OCI-LY7 (cell line): ENCODE results near the gene ALPL. TPM values are rescaled to one million over a fixed set of nuclear protein-coding genes. Genes with fewer than 3 reads are reported as not detected.

ENCODE experiments used
- BruUV-seq: library from RNA; stranded (reverse); fragments of 400-500 nt; replicated peaks from 2 replicates; lab custom pipeline; 2021; lab: Mats Ljungman, UMichigan
- CTCF ChIA-PET: fragments of 300-600 bp; sonication (Branson Sonifier 250); formaldehyde crosslinking; loops from one replicate; lab custom pipeline; 2022; ENCODE audit warnings: antibody characterized with exemption; ENCODE audit not compliant: unreplicated experiment; lab: Charles Lee
- POLR2A ChIA-PET: fragments of 300-600 bp; sonication (Branson Sonifier 250); formaldehyde crosslinking; loops from one replicate; lab custom pipeline; 2022; ENCODE audit warnings: antibody characterized with exemption; lab: Charles Lee
- DNase-seq: peaks from one replicate; pipeline ENCODE4 v3.0.0-alpha.2; 2015; ENCODE audit warnings: low spot score
- H2AFZ ChIP-seq: fragments of 200-600 bp; sonication (generic), shearing (Covaris generic); 2 replicates; pipeline ENCODE4 v1.6.1; 2014; ENCODE audit warnings: mild to moderate bottlenecking, antibody characterized with exemption, low read length, moderate library complexity
- H3K27ac ChIP-seq: fragments of 200-600 bp; sonication (generic); 2 replicates; pipeline ENCODE4 v1.5.1; 2014; ENCODE audit warnings: mixed run types, low read depth, mild to moderate bottlenecking, moderate library complexity, low read length, inconsistent platforms; ENCODE audit not compliant: poor library complexity, severe bottlenecking
- H3K36me3 ChIP-seq: fragments of 200-600 bp; sonication (generic); 2 replicates; pipeline ENCODE4 v1.6.1; 2014; ENCODE audit warnings: mild to moderate bottlenecking, antibody characterized with exemption, low read length, moderate library complexity, mixed read lengths; ENCODE audit not compliant: insufficient read depth
- H3K4me1 ChIP-seq: fragments of 200-600 bp; sonication (generic); 2 replicates; pipeline ENCODE4 v1.5.1; 2014; ENCODE audit warnings: mild to moderate bottlenecking, low read length; ENCODE audit not compliant: insufficient read depth, poor library complexity, severe bottlenecking
- H3K4me2 ChIP-seq: fragments of 200-600 bp; sonication (generic); 2 replicates; pipeline ENCODE4 v1.6.1; 2014; ENCODE audit warnings: mild to moderate bottlenecking, low read length
- H3K4me3 ChIP-seq: fragments of 200-600 bp; sonication (generic); 2 replicates; pipeline ENCODE4 v1.5.1; 2014; ENCODE audit warnings: mild to moderate bottlenecking, low read depth, low read length; ENCODE audit not compliant: poor library complexity, severe bottlenecking
- H3K79me2 ChIP-seq: fragments of 200-600 bp; sonication (generic); 2 replicates; pipeline ENCODE4 v1.6.1; 2016; ENCODE audit warnings: low read depth, mild to moderate bottlenecking, low read length, moderate library complexity, mixed read lengths; ENCODE audit not compliant: insufficient read depth
- H3K9me2 ChIP-seq: fragments of 200-600 bp; sonication (generic); 2 replicates; pipeline ENCODE4 v1.6.1; 2016; ENCODE audit warnings: mild to moderate bottlenecking, low read length, mixed read lengths; ENCODE audit not compliant: insufficient read depth
- H3K9me3 ChIP-seq: fragments of 200-600 bp; sonication (generic); 2 replicates; pipeline ENCODE4 v1.6.1; 2014; ENCODE audit warnings: mild to moderate bottlenecking, mixed run types, low read length, mixed read lengths
- H4K20me1 ChIP-seq: fragments of 200-600 bp; sonication (generic); 2 replicates; pipeline ENCODE4 v1.6.1; 2014; ENCODE audit warnings: mild to moderate bottlenecking, antibody characterized with exemption, low read length, moderate library complexity, mixed read lengths; ENCODE audit not compliant: insufficient read depth
- EZH2phosphoT487 ChIP-seq: fragments of 200-600 bp; sonication (generic); IDR thresholded peaks from 2 replicates; pipeline ENCODE4 v1.6.1; 2018; ENCODE audit warnings: low read depth, borderline replicate concordance, mild to moderate bottlenecking, mixed run types, antibody characterized with exemption, low read length, moderate library complexity, mixed read lengths
- intact Hi-C: fragments of 100-400 bp; cut with micrococcal nuclease; formaldehyde crosslinking; loops from one replicate; pipeline ENCODE4 v1.10.0; 2022; ENCODE audit not compliant: unreplicated experiment
- total RNA-seq, 2 experiments: library from RNA; depleted of rRNA in 1 of 2; stranded (reverse); fragments of >200 nt in 1 of 2; shearing (Covaris generic) in 1 of 2; gene quantifications; 2 replicates each; pipeline ENCODE4 v1.2.3, GENCODE V29; 2014 to 2022
- TF ChIP-seq, protein P1 (sequence below): fragments of 200-600 bp; sonication (generic); conservative IDR thresholded peaks from 2 replicates; pipeline ENCODE4 v1.5.1; 2014; ENCODE audit warnings: mild to moderate bottlenecking, antibody characterized with exemption, low read length, moderate library complexity, mixed read lengths

ALPL gene
- total RNA-seq, 2 experiments from 2014 or later, result not detected

DNA sequence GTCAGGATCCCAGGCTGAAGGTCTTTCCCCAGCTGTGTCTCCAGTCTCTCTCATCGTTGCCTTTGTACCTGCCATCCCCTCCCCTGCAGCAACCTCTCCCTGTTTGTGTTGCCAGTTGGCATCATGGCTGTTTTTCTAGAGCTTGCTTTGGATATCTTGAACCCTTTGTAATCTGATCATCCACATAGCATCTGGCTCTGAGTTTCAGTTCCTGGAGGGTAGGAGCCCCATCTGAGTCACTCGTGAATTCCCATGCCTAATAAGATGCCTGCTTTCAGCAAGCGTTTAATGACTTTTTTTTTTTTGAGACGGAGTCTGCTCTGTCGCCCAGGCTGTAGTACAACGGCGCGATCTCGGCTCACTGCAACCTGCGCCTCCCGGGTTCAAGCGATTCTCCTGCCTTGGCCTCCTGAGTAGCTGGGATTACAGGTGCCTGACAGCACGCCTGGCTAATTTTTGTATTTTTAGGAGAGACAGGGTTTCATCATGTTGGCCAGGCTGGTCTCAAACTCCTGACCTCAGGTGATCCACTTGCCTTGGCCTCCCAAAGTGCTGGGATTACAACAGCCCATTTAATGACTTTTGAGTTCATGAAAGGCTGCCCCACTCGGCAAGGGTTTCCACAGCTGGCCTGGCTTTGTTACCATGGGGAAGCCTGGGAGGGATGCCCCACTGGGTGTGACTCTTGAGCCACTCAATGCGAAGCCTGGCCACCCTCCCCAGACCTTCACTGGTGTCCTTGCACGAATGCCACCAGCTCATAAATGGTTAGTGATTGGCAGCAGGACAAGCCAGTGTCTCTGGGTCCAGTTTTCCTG is 11.9 kb downstream of the ALPL start:
- Histone ChIP-seq H3K36me3 (no peaks in the 10 kb centered on the region), H3K4me3 (no peak overlapping the region), H3K4me1 (peaks cover 73% of the 10 kb centered on the region), H3K9me2 (no peaks in the 10 kb centered on the region), H3K4me2 (0 out of 2 replicates have a peak overlapping the region, but pooled peaks have one; percentile 15), H3K79me2 (no peaks in the 10 kb centered on the region), H3K27ac (no peak overlapping the region), H3K9me3 (no peaks in the 10 kb centered on the region), H4K20me1 (no peaks in the 10 kb centered on the region), H2AFZ (no peak overlapping the region)
- POLR2A ChIA-PET, result no interaction called here
- intact Hi-C loops, result no loop called here
- no TSS peak for BruUV-seq
- TF ChIP-seq, protein P1, sequence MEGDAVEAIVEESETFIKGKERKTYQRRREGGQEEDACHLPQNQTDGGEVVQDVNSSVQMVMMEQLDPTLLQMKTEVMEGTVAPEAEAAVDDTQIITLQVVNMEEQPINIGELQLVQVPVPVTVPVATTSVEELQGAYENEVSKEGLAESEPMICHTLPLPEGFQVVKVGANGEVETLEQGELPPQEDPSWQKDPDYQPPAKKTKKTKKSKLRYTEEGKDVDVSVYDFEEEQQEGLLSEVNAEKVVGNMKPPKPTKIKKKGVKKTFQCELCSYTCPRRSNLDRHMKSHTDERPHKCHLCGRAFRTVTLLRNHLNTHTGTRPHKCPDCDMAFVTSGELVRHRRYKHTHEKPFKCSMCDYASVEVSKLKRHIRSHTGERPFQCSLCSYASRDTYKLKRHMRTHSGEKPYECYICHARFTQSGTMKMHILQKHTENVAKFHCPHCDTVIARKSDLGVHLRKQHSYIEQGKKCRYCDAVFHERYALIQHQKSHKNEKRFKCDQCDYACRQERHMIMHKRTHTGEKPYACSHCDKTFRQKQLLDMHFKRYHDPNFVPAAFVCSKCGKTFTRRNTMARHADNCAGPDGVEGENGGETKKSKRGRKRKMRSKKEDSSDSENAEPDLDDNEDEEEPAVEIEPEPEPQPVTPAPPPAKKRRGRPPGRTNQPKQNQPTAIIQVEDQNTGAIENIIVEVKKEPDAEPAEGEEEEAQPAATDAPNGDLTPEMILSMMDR, result no peak
- TF ChIP-seq EZH2phosphoT487, result no peak
- DNase-seq, result no peak
- CTCF ChIA-PET, result no interaction called here

DNA sequence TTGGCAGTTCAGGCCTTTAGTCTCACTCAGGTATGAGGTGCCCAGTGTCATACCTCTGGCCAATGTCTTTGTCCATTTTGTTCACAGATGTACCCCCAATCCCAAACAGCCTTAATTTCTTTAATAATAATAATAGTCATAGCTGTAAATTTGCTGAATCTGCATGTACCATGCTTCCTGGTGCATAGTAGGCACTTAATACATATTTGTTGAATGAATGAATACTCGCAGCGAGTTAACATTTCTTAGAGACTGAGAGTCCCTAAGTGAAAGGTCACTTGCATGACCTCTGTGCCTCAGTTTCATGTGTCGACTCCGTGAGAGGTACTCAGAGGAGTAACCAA is 12.5 kb downstream of the ALPL start:
- Histone ChIP-seq H3K4me2 (no peak overlapping the region), H3K9me3 (no peaks in the 10 kb centered on the region), H3K27ac (no peak overlapping the region), H3K4me3 (no peak overlapping the region), H3K79me2 (no peaks in the 10 kb centered on the region), H3K36me3 (no peaks in the 10 kb centered on the region), H2AFZ (no peak overlapping the region), H3K9me2 (no peaks in the 10 kb centered on the region), H4K20me1 (no peaks in the 10 kb centered on the region), H3K4me1 (peaks cover 67% of the 10 kb centered on the region)
- POLR2A ChIA-PET, result interaction anchor here (0.6 kb wide), 1 partner anchor 263 kb away, joined by 3 read pairs; no protein-coding TSS in a partner anchor
- CTCF ChIA-PET, result no interaction called here
- TF ChIP-seq, protein P1, result no peak
- TF ChIP-seq EZH2phosphoT487, result no peak
- intact Hi-C loops, result no loop called here
- BruUV-seq, result no TSS peak
- no peak for DNase-seq

DNA sequence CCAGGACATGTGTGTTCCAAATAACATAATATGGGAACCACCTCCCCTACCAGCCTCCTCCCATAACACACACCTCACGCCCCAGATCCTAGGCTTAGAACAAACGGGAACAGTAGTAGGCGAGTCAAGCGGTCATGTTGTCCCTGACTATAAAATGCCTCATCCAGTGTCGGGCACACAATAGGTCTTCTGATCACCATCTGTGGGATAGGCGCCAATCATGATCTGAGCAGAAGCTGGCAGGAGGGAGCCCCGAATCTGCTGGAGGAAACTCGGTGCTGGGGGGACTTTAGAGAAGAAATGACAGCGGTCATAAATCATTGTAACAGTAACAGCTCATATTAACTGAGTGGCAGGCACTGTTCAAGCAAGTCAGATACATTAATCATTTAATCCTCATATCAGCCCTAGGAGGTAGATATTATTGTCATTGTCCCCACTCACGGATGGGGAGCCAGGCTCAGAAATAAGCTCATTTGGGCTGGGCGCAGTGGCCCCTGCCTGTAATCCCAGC is 13.4 kb downstream of the ALPL start:
- no peaks in the 10 kb centered on the region for H3K79me2 ChIP-seq
- H3K4me1 ChIP-seq, result peaks cover 58% of the 10 kb centered on the region
- H3K4me3 ChIP-seq, result no peak overlapping the region
- H3K4me2 ChIP-seq, result no peak overlapping the region
- no peak overlapping the region for H2AFZ ChIP-seq
- no peaks in the 10 kb centered on the region for H3K9me2 ChIP-seq
- no peaks in the 10 kb centered on the region for H4K20me1 ChIP-seq
- CTCF ChIA-PET, result interaction anchor here (0.5 kb wide), 1 partner anchor 207 kb away, joined by 5 read pairs; no protein-coding TSS in a partner anchor
- POLR2A ChIA-PET, result interaction anchor here (0.6 kb wide), 1 partner anchor 262 kb away, joined by 3 read pairs; no protein-coding TSS in a partner anchor
- DNase-seq, result no peak
- TF ChIP-seq, protein P1, result no peak
- no peak for TF ChIP-seq EZH2phosphoT487
- no TSS peak for BruUV-seq
- H3K27ac ChIP-seq, result no peak overlapping the region
- H3K9me3 ChIP-seq, result no peaks in the 10 kb centered on the region
- H3K36me3 ChIP-seq, result no peaks in the 10 kb centered on the region
- intact Hi-C loops, result no loop called here
